ENCODE results near the gene ABCA13.

Gene ABCA13

DNA sequence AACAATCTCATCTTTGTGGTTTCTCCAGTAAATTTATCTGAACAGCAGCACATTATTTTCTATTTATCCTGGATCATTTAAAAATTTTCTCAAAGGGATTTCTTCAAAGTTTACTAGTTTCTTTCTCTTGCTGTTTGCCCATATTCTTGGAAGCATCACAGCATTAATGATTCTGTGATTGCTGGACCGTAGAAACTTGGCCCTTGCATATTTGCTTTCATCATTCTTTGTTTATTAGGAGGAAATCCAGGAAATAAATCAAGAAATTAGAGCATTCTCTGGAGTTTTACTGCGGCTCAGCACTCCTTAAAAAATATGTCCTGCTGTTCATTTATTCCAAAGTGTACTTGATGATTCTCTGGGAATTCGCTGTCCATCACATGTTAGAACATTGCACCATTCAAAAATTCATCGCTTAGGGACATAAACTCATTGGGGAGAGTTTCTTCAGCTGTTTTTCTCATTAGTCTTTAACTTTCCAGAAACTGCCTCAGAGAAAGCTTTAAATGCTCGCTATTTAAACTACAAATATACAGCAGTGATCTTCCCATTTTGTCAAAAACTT, 489.1 kb downstream of the ABCA13 start:
- TF ChIP-seq ZFX (IDR thresholded peaks at IDR 0.05) (no peak), CTCF (conservative IDR thresholded peaks at IDR 0.05) (no peak)
- no peak overlapping the region for H3K27ac ChIP-seq

GRCh38 chr7:48664241-48664640, 493.0 kb downstream of the ABCA13 start:
- no peak overlapping the region for H3K27ac ChIP-seq
- TF ChIP-seq ZFX (IDR thresholded peaks at IDR 0.05) (no peak), CTCF (conservative IDR thresholded peaks at IDR 0.05) (no peak)

GRCh38 chr7:48665353-48666135, 494.3 kb downstream of the ABCA13 start:
- no peak overlapping the region for H3K27ac ChIP-seq
- TF ChIP-seq CTCF (conservative IDR thresholded peaks at IDR 0.05) (no peak), ZFX (IDR thresholded peaks at IDR 0.05) (no peak)

- no peak for TF ChIP-seq ZFX (IDR thresholded peaks at IDR 0.05)
- no peak for TF ChIP-seq CTCF (conservative IDR thresholded peaks at IDR 0.05)
- H3K27ac ChIP-seq: no peak overlapping the region
Measured at GRCh38 chr7:48667407-48667806, 496.1 kb downstream of the ABCA13 start.

DNA sequence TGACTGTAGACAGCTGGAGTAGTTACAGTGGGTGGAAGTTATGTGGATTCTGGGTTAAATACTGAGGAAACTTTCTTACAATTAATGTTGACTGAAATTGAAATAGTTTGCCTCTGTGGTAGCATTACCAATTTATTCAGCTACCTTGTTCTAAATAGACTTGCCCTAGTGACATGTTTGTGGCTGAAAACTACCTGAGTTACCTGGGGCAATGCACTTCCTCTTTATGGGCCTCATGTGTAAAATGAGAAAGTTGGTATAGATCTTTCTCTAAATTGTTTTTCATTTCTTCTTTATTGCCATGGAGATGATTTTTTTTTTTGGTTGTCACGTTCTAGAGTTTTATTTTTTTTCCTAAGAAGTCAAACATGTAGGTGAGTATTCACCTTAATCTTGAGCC, 500.4 kb downstream of the ABCA13 start:
- no peak for TF ChIP-seq ZFX (IDR thresholded peaks at IDR 0.05)
- no peak for TF ChIP-seq CTCF (conservative IDR thresholded peaks at IDR 0.05)

GRCh38 chr7:48681006-48681405, 509.7 kb downstream of the ABCA13 start:
- no peak for TF ChIP-seq ZFX (IDR thresholded peaks at IDR 0.05)
- TF ChIP-seq CTCF (conservative IDR thresholded peaks at IDR 0.05): no peak
- H3K27ac ChIP-seq: no peak overlapping the region

More for the DNA sequence above, 500.4 kb downstream of the ABCA13 start:
- no peak overlapping the region for H3K27ac ChIP-seq

GRCh38 chr7:48691788-48692187, 520.5 kb downstream of the ABCA13 start:
- no peak overlapping the region for H3K27ac ChIP-seq
- no peak for TF ChIP-seq ZFX (IDR thresholded peaks at IDR 0.05)
- no peak for TF ChIP-seq CTCF (conservative IDR thresholded peaks at IDR 0.05)
